ENCODE data around the gene ZFR. TPM values are rescaled to one million over a fixed set of nuclear protein-coding genes. Genes with fewer than 3 reads are reported as not detected.
A peak's percentile ranks its signal among the peaks of the same experiment; 100 is the strongest.
"Not testable (repeated sequence)": the region's sequence is repeated elsewhere in the genome, so short reads cannot be mapped to it uniquely, and the experiment has no call there.

The ZFR gene
- total RNA-seq, 2 experiments from 2014 or later, result 58.1 to 61.1 TPM

DNA sequence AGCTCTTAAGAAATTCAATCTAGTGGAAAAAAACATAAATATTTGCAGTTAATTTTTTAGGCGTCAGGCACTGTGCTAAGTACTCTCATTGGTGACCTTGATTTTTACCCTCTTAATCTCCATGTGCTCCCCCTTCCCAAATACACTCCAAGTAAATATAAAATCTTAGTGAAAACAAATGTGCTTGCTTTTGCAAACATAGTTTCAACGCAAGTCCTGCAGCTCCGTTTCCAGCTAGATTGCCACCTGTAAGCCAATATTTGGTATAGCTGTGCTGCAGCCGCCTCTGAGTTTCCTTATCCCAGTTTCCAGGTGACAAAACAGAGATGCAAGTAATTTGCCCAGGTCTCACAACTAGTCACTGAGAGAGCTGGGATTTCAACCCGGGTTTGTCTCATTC lies 129.9 kb downstream of the ZFR start:
- H3K4me1 Mint-ChIP-seq (ENCODE audit: low read depth), result peaks cover 16% of the 10 kb centered on the region
- H3K9me3 Mint-ChIP-seq, result no peaks in the 10 kb centered on the region
- H3K4me3 Mint-ChIP-seq, result peak overlapping the region; percentile 34
- ChIA-PET CTCF (interaction anchor here (0.9 kb wide), 1 partner anchor 15 kb away, joined by 4 read pairs; no protein-coding TSS in a partner anchor), POLR2A (no interaction called here)
- no peak for DNase-seq
- H3K36me3 Mint-ChIP-seq, result peaks cover 4% of the 10 kb centered on the region
- intact Hi-C loops (cut with micrococcal nuclease), result loop anchor here (5.0 to 10.0 kb wide), 3 partner anchors 52 to 780 kb away; partner anchors contain the start of genes C5orf22 and DROSHA
- no peaks in the 10 kb centered on the region for H3K27me3 Mint-ChIP-seq
- no peak overlapping the region for H3K27ac Mint-ChIP-seq

GRCh38 chr5:32314152-32314488 lies 130.4 kb downstream of the ZFR start:
- H3K27me3 Mint-ChIP-seq, H3K36me3 Mint-ChIP-seq, CTCF ChIA-PET, DNase-seq, H3K9me3 Mint-ChIP-seq, H3K27ac Mint-ChIP-seq: not testable (repeated sequence)
- peaks cover 21% of the 10 kb centered on the region for H3K4me1 Mint-ChIP-seq (ENCODE audit: low read depth)
- peak overlapping the region; percentile 34 for H3K4me3 Mint-ChIP-seq
- intact Hi-C loops (cut with micrococcal nuclease), result loop anchor here (5.0 to 10.0 kb wide), 3 partner anchors 52 to 779 kb away; partner anchors contain the start of genes C5orf22 and DROSHA
- POLR2A ChIA-PET, result interaction anchor here (0.7 kb wide), 1 partner anchor 15 kb away, joined by 3 read pairs; no protein-coding TSS in a partner anchor

- POLR2A ChIA-PET, result interaction anchor here (1.9 kb wide), 1 partner anchor 15 kb away, joined by 5 read pairs; no protein-coding TSS in a partner anchor
- H3K4me3 Mint-ChIP-seq, result peak within 1 kb of the TSS; percentile 86
- peak within 1 kb of the TSS; percentile 85 for H3K27ac Mint-ChIP-seq
- CTCF ChIA-PET, result interaction anchor here (0.8 kb wide), 1 partner anchor 277 kb away, joined by 3 read pairs; no protein-coding TSS in a partner anchor
- no peaks in the 10 kb centered on the region for H3K9me3 Mint-ChIP-seq
- intact Hi-C loops (cut with micrococcal nuclease), result loop anchor here (1.0 to 10.0 kb wide), 7 partner anchors 32 to 778 kb away; partner anchors contain the start of genes C5orf22, DROSHA and GOLPH3
- H3K4me1 Mint-ChIP-seq (ENCODE audit: low read depth), result peaks cover 23% of the 10 kb centered on the region
- DNase-seq, result peak; percentile 100
- H3K36me3 Mint-ChIP-seq, result peaks cover 4% of the 10 kb centered on the region
- H3K27me3 Mint-ChIP-seq, result no peaks in the 10 kb centered on the region
Observed at GRCh38 chr5:32312595-32313332, 131.8 kb downstream of the ZFR start, which contains the start of gene MTMR12. Gene MTMR12 (minus strand): TSS chr5:32312939. CDS start chr5:32312838, 101 bp downstream.

GRCh38 chr5:32312197-32312594 lies 132.3 kb downstream of the ZFR start:
- Mint-ChIP-seq H3K4me3 (peak overlapping the region; percentile 86), H3K27me3 (no peaks in the 10 kb centered on the region), H3K4me1 (ENCODE audit: low read depth) (peaks cover 25% of the 10 kb centered on the region), H3K9me3 (no peaks in the 10 kb centered on the region), H3K27ac (peak overlapping the region; percentile 53), H3K36me3 (peaks cover 4% of the 10 kb centered on the region)
- intact Hi-C loops (cut with micrococcal nuclease), result loop anchor here (5.0 to 10.0 kb wide), 3 partner anchors 50 to 777 kb away; partner anchors contain the start of genes C5orf22 and DROSHA
- DNase-seq, result peak; percentile 59
- POLR2A ChIA-PET, result interaction anchor here (1.9 kb wide), 1 partner anchor 15 kb away, joined by 5 read pairs; no protein-coding TSS in a partner anchor
- CTCF ChIA-PET, result interaction anchor here (0.9 to 1.1 kb wide), 2 partner anchors 28 to 195 kb away, joined by 3 read pairs; no protein-coding TSS in a partner anchor

DNA sequence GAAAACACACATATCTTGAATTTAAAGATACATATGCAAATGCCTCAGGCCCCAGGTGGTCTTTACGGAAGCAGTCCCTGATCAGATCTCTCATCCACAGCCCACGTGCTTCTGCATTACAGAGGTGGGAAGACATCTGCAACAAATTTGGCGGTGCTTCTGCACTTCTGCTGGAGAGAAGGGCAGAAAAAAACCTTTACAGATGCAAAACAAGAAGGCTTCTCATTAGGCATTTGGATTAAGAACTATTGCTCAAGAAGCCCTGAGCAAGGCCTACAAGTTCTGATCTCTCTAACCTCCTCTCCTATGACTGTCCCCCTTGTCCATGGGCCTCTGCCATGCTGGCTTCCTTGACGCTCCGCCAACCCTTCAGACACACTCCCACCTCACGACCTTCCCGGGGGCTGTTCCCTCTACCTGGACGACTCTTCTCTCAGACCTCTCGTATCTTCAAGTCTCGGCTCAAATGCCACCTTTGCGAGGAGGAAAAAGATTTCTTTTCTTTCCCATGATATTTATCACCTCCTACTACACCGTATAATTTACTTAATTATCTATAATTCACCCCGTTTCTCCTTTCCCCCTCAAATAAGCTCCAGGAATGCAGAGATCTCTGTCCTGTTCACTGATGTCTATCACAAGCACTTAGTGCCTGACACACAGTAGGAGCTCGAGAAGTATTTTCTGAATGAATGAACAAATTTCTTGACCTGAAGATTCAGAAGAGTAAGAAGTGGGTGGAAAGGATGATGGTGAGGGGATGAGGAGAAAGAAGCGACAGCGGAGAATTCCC lies 132.9 kb downstream of the ZFR start:
- no peaks in the 10 kb centered on the region for H3K9me3 Mint-ChIP-seq
- DNase-seq, result no peak
- peaks cover 26% of the 10 kb centered on the region for H3K4me1 Mint-ChIP-seq (ENCODE audit: low read depth)
- ChIA-PET CTCF (interaction anchor here (0.9 to 1.1 kb wide), 2 partner anchors 27 to 195 kb away, joined by 3 read pairs; no protein-coding TSS in a partner anchor), POLR2A (interaction anchor here (1.9 kb wide), 1 partner anchor 14 kb away, joined by 5 read pairs; no protein-coding TSS in a partner anchor)
- peak overlapping the region; percentile 86 for H3K4me3 Mint-ChIP-seq
- no peaks in the 10 kb centered on the region for H3K27me3 Mint-ChIP-seq
- intact Hi-C loops (cut with micrococcal nuclease), result loop anchor here (5.0 to 10.0 kb wide), 3 partner anchors 49 to 777 kb away; partner anchors contain the start of genes C5orf22 and DROSHA
- H3K27ac Mint-ChIP-seq, result peak overlapping the region; percentile 53
- peaks cover 4% of the 10 kb centered on the region for H3K36me3 Mint-ChIP-seq

DNA sequence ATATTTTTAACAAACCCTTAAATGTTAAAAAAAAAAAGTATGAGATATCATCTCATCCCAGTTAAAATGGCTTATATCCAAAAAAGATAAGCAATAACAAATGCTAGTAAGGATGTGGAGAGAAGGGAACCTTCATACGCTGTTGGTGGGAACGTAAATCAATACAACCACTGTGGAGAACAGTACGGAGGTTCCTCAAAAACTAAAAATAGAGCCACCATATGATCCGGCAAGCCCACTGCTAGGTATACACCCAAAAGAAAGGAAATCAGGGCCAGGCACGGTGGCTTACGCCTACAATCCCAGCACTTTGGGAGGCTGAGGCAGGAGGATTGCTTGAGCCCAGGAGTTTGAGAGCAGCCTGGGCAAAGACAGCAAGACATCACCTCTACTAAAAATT lies 134.8 kb downstream of the ZFR start:
- POLR2A ChIA-PET, result no interaction called here
- no peak overlapping the region for H3K27ac Mint-ChIP-seq
- no peaks in the 10 kb centered on the region for H3K9me3 Mint-ChIP-seq
- peaks cover 37% of the 10 kb centered on the region for H3K4me1 Mint-ChIP-seq (ENCODE audit: low read depth)
- no peak overlapping the region for H3K4me3 Mint-ChIP-seq
- H3K36me3 Mint-ChIP-seq, result peaks cover 5% of the 10 kb centered on the region
- DNase-seq, result no peak
- intact Hi-C loops (cut with micrococcal nuclease), result loop anchor here (5.0 to 10.0 kb wide), 3 partner anchors 47 to 775 kb away; partner anchors contain the start of genes C5orf22 and DROSHA
- no peaks in the 10 kb centered on the region for H3K27me3 Mint-ChIP-seq
- CTCF ChIA-PET, result interaction anchor here (1.0 to 1.9 kb wide), 2 partner anchors 20 to 77 kb away, joined by 3 to 8 read pairs; no protein-coding TSS in a partner anchor

GRCh38 chr5:32308946-32309345 lies 135.6 kb downstream of the ZFR start:
- no peak for DNase-seq

DNA sequence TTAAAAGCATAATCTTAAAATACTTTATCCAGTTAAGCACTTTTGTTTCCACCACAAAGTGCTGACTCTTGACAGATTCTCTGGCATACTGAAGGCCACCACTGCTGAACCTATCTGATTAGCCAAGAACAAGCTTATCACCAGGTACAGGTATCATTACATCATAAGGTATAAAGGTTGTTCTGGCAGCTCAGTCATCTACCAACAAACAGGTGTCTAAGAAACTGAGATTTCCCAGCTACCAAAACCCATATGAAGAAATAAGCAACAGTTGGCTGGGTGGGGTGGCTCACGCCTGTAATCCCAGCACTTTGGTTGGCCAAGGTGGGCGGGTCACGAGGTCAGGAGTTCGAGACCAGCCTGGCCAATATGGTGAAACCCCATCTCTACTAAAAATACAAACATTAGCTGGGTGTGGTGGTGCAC lies 136.8 kb downstream of the ZFR start:
- Mint-ChIP-seq H3K4me3 (no peak overlapping the region), H3K27ac (no peak overlapping the region), H3K36me3 (peaks cover 7% of the 10 kb centered on the region), H3K9me3 (no peaks in the 10 kb centered on the region), H3K27me3 (no peaks in the 10 kb centered on the region), H3K4me1 (ENCODE audit: low read depth) (peaks cover 52% of the 10 kb centered on the region)
- intact Hi-C loops (cut with micrococcal nuclease), result no loop called here
- no peak for DNase-seq
- ChIA-PET CTCF (no interaction called here), POLR2A (no interaction called here)

More at GRCh38 chr5:32308946-32309345, 135.6 kb downstream of the ZFR start:
- POLR2A ChIA-PET, result no interaction called here
- Mint-ChIP-seq H3K27ac (no peak overlapping the region), H3K9me3 (no peaks in the 10 kb centered on the region), H3K4me1 (ENCODE audit: low read depth) (peaks cover 41% of the 10 kb centered on the region), H3K36me3 (peaks cover 7% of the 10 kb centered on the region), H3K27me3 (no peaks in the 10 kb centered on the region), H3K4me3 (no peak overlapping the region)
- CTCF ChIA-PET, result interaction anchor here (1.0 to 1.9 kb wide), 2 partner anchors 21 to 76 kb away, joined by 3 to 8 read pairs; no protein-coding TSS in a partner anchor
- intact Hi-C loops (cut with micrococcal nuclease), result no loop called here

GRCh38 chr5:32304622-32305021 lies 139.9 kb downstream of the ZFR start:
- H3K27ac Mint-ChIP-seq, result no peak overlapping the region
- no peaks in the 10 kb centered on the region for H3K27me3 Mint-ChIP-seq
- no peaks in the 10 kb centered on the region for H3K9me3 Mint-ChIP-seq
- no peak for DNase-seq
- H3K36me3 Mint-ChIP-seq, result peaks cover 4% of the 10 kb centered on the region
- ChIA-PET POLR2A (no interaction called here), CTCF (interaction anchor here (1.6 kb wide), 1 partner anchor 72 kb away, joined by 4 read pairs; no protein-coding TSS in a partner anchor)
- H3K4me1 Mint-ChIP-seq (ENCODE audit: low read depth), result peaks cover 45% of the 10 kb centered on the region
- no peak overlapping the region for H3K4me3 Mint-ChIP-seq
- intact Hi-C loops (cut with micrococcal nuclease), result no loop called here

All from activated CD4-positive, alpha-beta memory T cell treated with anti-CD3 and anti-CD28 coated beads for 36 hours (primary cell).